Progenitor cell of endocrine pancreas (in vitro differentiated cells): Measurements from ENCODE around the gene DERL2. TPM values are rescaled to one million over a fixed set of nuclear protein-coding genes. Genes with fewer than 3 reads are reported as not detected.

Experiments
- DNase-seq: peaks from one replicate; pipeline ENCODE4 v3.0.0; 2021; ENCODE audit warnings: low spot score; ENCODE audit not compliant: unreplicated experiment
- H3K27ac Mint-ChIP-seq: 2 replicates; pipeline ENCODE4 v1.8.0; 2021; ENCODE audit warnings: mild to moderate bottlenecking, moderate library complexity, mixed read lengths
- H3K27me3 Mint-ChIP-seq: 2 replicates; pipeline ENCODE4 v1.8.0; 2021; ENCODE audit warnings: mixed read lengths
- H3K36me3 Mint-ChIP-seq: 2 replicates; pipeline ENCODE4 v1.8.0; 2022; ENCODE audit warnings: mixed read lengths; ENCODE audit not compliant: insufficient read depth
- H3K4me1 Mint-ChIP-seq: 2 replicates; pipeline ENCODE4 v1.8.0; 2021; ENCODE audit warnings: low read depth, mixed read lengths
- H3K4me3 Mint-ChIP-seq: 2 replicates; pipeline ENCODE4 v1.8.0; 2021; ENCODE audit warnings: low read depth, mild to moderate bottlenecking, moderate library complexity, mixed read lengths
- H3K9me3 Mint-ChIP-seq: 2 replicates; pipeline ENCODE4 v1.8.0; 2021; ENCODE audit warnings: low read depth, mixed read lengths
- total RNA-seq: library from RNA; stranded (reverse); gene quantifications from 2 replicates; pipeline ENCODE4 v1.2.1, GENCODE V29; 2021
- TF ChIP-seq, protein P1 (sequence below): fragments of 200-600 bp; sonication (generic); IDR thresholded peaks from one replicate; pipeline ENCODE4 v1.5.0; 2021; ENCODE audit warnings: antibody characterized with exemption, mild to moderate bottlenecking; ENCODE audit not compliant: unreplicated experiment

Gene DERL2
- total RNA-seq, 1 donor from 2014 or later: 84.6 TPM

DNA sequence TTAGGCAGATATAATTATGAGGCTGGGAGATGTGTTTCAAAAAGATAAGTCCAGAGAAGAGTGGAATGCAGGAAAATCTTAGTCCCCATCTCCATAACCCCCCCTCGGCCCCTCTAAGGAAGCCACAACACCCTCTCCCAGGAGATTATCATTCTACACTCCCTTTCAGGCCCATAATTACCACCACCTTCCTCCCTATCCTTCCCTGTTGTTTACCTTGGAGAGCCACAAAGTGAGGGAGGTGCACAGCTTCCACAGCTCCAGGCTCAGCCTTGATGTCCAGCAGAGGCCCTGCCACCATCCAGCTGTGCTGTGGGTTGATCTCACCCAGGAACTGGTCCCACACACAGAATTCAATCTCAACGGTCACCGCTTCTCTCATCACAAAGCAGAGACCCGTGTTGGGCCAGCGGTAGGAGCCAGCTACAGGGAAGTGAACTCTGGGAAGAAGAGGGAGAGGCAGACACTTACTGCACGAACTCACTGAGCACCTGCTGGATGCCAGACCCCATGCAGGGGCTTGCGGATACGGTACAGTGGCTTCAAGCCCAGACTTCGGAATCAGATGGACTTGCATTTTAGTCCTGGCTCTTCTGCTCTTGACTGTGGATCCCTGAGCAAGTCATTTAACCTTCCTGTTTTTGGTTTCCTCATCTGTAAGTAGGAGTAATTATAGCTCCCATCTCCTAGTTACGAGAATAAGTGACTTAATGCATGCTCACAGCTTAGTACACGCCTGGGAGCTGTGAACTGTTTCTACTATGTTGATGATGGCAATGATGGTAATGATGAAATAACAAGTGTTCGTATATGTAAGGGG, 44.5 kb upstream of the DERL2 start:
- Mint-ChIP-seq H3K9me3 (no peaks in the 10 kb centered on the region), H3K4me1 (peaks cover 8% of the 10 kb centered on the region), H3K36me3 (no peaks in the 10 kb centered on the region), H3K27me3 (peaks cover 6% of the 10 kb centered on the region), H3K4me3 (no peak overlapping the region), H3K27ac (no peak overlapping the region)
- TF ChIP-seq, protein P1, sequence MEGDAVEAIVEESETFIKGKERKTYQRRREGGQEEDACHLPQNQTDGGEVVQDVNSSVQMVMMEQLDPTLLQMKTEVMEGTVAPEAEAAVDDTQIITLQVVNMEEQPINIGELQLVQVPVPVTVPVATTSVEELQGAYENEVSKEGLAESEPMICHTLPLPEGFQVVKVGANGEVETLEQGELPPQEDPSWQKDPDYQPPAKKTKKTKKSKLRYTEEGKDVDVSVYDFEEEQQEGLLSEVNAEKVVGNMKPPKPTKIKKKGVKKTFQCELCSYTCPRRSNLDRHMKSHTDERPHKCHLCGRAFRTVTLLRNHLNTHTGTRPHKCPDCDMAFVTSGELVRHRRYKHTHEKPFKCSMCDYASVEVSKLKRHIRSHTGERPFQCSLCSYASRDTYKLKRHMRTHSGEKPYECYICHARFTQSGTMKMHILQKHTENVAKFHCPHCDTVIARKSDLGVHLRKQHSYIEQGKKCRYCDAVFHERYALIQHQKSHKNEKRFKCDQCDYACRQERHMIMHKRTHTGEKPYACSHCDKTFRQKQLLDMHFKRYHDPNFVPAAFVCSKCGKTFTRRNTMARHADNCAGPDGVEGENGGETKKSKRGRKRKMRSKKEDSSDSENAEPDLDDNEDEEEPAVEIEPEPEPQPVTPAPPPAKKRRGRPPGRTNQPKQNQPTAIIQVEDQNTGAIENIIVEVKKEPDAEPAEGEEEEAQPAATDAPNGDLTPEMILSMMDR: no peak
- no peak for DNase-seq

DNA sequence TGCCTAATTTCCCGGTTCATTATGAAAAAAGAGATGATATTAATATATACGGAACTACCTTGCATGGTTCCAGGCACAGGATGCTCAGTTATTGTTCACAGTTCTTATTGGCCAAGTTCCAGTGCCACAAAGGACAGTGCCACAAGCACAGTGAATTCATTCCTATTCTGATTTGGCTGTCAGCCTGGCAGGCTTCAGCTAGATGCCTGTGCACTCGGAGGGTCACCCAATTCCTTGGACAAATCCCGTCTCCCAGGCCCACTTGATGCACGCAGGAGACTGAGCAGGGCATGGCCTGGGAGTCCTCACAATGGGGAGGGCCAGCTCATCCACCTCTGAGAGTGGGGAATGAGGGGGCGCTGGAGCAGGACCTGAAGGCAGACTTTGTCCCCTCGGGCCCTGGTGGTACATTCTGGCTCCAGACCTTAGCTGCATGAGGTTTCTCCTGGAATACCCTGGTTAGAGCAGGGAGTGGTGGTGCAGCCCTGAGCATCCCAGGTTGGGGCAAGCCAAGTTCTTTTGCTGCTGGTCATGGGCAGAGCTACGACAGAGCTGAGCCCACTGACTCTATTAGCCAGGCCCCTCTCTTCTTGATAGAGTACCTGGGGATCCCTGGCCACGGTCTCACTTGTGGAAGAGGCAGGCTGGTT, 41.7 kb upstream of the DERL2 start:
- H3K4me1 Mint-ChIP-seq: peaks cover 8% of the 10 kb centered on the region
- TF ChIP-seq, protein P1: no peak
- H3K9me3 Mint-ChIP-seq: no peaks in the 10 kb centered on the region
- H3K4me3 Mint-ChIP-seq: no peak overlapping the region
- no peaks in the 10 kb centered on the region for H3K36me3 Mint-ChIP-seq
- DNase-seq: no peak
- H3K27ac Mint-ChIP-seq: no peak overlapping the region
- peaks cover 3% of the 10 kb centered on the region for H3K27me3 Mint-ChIP-seq

DNA sequence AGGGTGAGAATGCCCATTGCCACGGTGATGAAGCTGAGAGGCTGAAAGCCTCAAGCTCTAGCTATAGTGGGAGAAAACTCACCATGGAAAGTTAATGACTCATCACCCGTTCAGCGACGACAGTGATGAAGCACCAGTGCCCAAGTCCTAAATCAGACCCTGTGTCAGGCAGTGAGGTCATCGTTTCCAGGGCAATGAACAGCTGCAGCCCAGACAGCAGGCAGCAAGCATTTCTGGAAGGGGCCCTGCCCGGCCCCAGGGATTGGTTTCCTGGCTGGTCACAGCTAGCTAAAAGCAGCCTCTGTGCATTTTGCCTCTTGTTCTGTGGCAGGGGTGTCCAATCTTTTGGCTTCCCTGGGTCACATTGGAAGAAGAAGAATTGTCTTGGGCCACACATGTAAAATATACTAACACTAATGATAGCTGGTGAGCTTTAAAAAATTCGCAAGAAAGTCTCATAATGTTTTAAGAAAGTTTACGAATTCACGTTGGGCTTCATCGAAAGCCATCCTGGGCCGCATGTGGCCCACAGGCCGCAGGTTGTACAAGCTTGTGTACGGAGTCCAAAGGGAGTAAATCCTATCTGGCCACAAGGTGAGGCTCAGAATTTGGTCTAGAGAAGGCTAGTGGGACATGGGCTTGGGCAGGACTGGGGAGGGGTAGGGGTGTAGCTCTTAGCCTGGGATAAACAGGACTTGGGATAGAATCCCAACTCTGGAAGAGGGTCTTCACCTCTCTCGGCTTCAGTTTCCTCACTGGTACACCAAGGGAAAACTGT, 41.0 kb upstream of the DERL2 start:
- Mint-ChIP-seq H3K9me3 (no peaks in the 10 kb centered on the region), H3K36me3 (no peaks in the 10 kb centered on the region), H3K27ac (peak overlapping the region; percentile 82), H3K4me1 (peaks cover 8% of the 10 kb centered on the region), H3K27me3 (no peaks in the 10 kb centered on the region), H3K4me3 (no peak overlapping the region)
- TF ChIP-seq, protein P1: no peak
- no peak for DNase-seq

DNA sequence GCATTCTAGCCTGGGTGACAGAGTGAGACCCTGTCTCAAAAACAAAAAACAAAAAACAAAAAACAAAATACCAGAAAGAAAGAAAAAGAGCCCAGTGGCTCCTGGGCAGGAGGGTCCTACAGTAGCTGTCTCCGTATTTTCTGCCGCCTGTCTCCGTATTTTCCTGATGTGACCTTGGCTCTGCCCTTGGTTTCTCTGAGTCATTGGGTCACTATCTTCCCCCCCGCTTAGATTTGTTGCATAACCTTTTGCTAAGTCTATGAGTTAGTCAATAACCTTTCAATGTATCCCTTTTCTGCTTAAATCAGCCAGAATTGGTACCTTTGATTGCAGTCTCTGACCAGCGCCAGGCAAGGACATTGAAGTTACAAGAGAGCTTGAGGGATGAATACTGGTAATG, 37.3 kb upstream of the DERL2 start:
- Mint-ChIP-seq H3K27me3 (peaks cover under 1% of the 10 kb centered on the region), H3K9me3 (no peaks in the 10 kb centered on the region), H3K27ac (no peak overlapping the region), H3K36me3 (no peaks in the 10 kb centered on the region), H3K4me3 (no peak overlapping the region), H3K4me1 (peaks cover 8% of the 10 kb centered on the region)
- no peak for DNase-seq
- TF ChIP-seq, protein P1: no peak

DNA sequence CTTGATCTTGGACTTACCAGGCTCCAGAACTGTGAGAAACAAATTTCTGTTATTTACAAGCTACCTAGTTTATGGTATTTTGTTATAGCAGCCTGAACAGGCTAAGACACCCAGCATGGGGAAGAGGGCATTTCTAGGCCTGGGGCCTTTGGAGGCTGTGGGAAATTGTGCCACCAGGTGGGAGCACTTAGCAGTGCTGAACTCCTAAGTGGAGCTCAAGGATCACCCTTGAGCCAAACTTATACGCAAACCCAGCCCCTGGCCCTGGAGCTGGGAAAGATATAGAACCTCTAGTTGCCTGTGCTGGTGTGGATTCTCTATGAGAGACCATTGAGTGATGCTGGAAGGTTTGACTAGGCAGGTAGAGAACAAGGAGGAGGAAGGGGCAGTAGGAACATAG, 36.5 kb upstream of the DERL2 start:
- DNase-seq: no peak
- peaks cover 8% of the 10 kb centered on the region for H3K4me1 Mint-ChIP-seq
- H3K36me3 Mint-ChIP-seq: no peaks in the 10 kb centered on the region
- TF ChIP-seq, protein P1: no peak
- peaks cover 6% of the 10 kb centered on the region for H3K27me3 Mint-ChIP-seq
- H3K27ac Mint-ChIP-seq: peak overlapping the region; percentile 53
- H3K9me3 Mint-ChIP-seq: no peaks in the 10 kb centered on the region
- no peak overlapping the region for H3K4me3 Mint-ChIP-seq
